GM18505 (cell line): ENCODE measurements around the gene ATP13A2.

Experiments
- ATAC-seq: cut with Tn5 transposase; IDR thresholded peaks from one replicate; pipeline ENCODE4 v1.9.1; 2021; ENCODE audit not compliant: unreplicated experiment
- POLR2A ChIP-seq: IDR thresholded peaks from 4 replicates; pipeline ENCODE4 v1.6.1; 2011; ENCODE audit warnings: borderline replicate concordance; ENCODE audit not compliant: insufficient read depth, insufficient read length; ENCODE audit errors: extremely low read depth

Gene ATP13A2

GRCh38 chr1:17023573-17023972 lies 11.8 kb upstream of the ATP13A2 start:
- no peak for ATAC-seq
- no peak for TF ChIP-seq POLR2A

GRCh38 chr1:17023102-17023501 lies 11.4 kb upstream of the ATP13A2 start:
- no peak for TF ChIP-seq POLR2A
- ATAC-seq, result no peak

DNA sequence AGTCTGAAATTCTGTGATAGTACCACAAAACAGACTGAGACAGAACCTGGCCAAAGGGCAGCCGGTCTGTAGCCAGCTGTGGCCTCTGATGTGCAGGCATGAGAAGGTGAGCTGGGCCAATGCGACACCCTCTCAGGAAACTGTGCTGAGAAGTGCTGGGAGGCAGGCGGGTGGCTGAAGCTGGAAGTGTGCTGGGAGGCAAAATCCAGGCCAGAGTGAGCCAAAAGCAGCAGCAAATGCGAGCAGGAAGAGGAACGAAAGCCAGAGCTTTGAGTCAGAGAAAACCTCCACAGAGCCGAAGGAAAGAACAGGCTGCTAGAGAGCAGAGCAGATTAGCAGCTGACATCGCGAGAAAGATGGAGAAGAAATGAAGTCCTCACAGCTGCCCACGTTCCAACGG lies 10.2 kb upstream of the ATP13A2 start:
- no peak for TF ChIP-seq POLR2A

DNA sequence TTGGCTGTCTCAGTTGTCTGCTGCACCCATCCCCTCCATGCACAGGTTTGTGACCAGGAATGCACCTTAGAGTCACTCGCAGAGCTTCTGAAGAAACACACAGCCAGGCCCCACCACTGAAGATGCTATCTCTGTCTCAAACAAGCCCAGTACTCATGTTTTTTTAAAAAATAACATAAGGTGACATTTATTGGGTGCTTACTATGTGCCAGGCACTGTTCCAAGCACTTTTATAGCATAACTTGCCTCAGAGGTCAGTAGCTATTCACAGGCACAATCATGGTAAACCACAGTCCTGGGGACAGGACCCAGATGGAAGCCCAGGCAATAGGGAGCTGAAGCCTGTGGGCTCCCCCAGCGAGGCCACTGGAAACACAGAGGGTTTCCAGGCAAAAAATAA lies 8.8 kb upstream of the ATP13A2 start:
- TF ChIP-seq POLR2A, result no peak
- ATAC-seq, result no peak

More for the DNA sequence above, 10.2 kb upstream of the ATP13A2 start:
- no peak for ATAC-seq

DNA sequence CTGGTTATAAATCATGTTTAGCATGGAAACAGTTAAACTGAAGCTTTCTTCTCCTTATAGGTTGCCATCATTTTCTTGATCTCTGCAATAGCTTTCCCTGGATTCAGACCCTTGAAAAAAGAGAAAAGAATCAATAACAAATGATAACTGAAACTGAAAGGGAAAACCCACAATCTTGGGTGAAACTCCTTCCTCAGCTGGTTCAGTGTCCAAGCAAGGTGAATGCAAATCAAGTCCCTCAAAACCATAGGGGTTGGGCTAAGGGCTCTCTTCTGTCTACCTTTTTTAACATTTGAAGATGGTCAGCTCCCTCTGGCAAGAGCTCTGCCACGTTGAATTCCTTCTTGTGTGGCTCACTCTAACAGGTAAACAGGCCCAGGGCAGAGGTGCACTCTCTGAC lies 7.1 kb upstream of the ATP13A2 start:
- no peak for ATAC-seq

GRCh38 chr1:17017435-17017834 lies 5.7 kb upstream of the ATP13A2 start:
- TF ChIP-seq POLR2A, result no peak
- ATAC-seq, result no peak

More for the DNA sequence above, 7.1 kb upstream of the ATP13A2 start:
- TF ChIP-seq POLR2A, result no peak

DNA sequence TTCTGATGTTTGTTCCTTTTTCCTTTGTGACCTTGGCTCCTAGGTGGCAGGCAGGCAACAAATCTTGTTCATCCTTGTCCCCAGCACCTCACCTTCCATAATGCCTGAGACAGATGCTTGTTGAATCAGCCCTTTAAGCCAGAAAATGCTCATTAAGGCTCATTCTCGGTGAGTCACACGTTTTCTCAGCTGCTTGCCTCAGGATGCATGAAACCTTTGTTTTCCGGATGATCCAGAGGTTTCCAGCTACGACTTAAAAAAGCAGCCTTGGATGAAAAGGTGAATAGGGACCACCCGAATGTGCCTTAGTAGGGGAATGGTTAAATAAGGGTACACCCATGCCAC lies 4.6 kb upstream of the ATP13A2 start:
- no peak for TF ChIP-seq POLR2A
- ATAC-seq, result no peak

GRCh38 chr1:17014671-17015567 lies 3.2 kb upstream of the ATP13A2 start:
- no peak for ATAC-seq
- no peak for TF ChIP-seq POLR2A

- TF ChIP-seq POLR2A, result no peak
- no peak for ATAC-seq
Measured at GRCh38 chr1:17013491-17014320, 2.0 kb upstream of the ATP13A2 start.

- no peak for ATAC-seq
Measured at GRCh38 chr1:17012775-17013490, 1.2 kb upstream of the ATP13A2 start.

GRCh38 chr1:17011092-17011438 lies 663 bp downstream of the ATP13A2 start:
- ATAC-seq, result no peak

More at GRCh38 chr1:17012775-17013490, 1.2 kb upstream of the ATP13A2 start:
- no peak for TF ChIP-seq POLR2A

GRCh38 chr1:17009706-17010105 lies 2.0 kb downstream of the ATP13A2 start:
- no peak for ATAC-seq
- TF ChIP-seq POLR2A, result no peak

More at GRCh38 chr1:17011092-17011438, 663 bp downstream of the ATP13A2 start:
- TF ChIP-seq POLR2A, result no peak

DNA sequence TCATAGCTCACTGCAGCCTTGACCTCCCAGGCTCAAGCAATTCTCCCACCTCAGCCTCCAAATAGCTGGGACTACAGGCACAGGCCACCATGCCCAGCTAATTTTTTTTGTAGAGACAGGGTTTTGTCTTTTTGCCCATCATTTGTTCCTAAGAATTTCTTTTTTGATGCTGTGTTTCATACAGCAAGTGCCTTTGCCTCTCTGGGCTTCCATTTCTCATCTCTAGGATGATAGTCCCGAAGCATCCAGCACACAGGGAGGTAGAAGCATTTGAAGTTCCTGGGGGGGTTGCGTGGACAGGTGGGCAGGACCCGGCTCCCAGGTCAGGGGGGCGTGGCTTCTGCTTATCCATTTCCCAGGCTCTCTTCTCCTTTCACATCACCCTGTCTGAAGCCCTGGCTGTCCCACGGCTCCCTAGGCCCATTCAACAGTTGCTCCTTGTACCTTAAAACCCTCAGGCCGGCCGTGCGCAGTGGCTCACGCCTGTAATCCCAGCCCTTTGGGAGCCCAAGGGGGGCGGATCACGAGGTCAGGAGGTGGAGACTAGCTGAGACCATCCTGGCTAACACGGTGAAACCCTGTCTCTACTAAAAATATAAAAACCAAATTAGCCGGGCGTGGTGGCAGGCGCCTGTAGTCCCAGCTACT lies 3.4 kb downstream of the ATP13A2 start:
- no peak for ATAC-seq
- no peak for TF ChIP-seq POLR2A
